Measurements from ENCODE around the gene TNFRSF13B.
"Not testable (repeated sequence)": the region's sequence is repeated elsewhere in the genome, so short reads cannot be mapped to it uniquely, and the experiment has no call there.

TNFRSF13B gene

GRCh38 chr17:16903070-16903469 lies 68.8 kb downstream of the TNFRSF13B start:
- DNase-seq: not testable (repeated sequence)

GRCh38 chr17:16900288-16900882 lies 71.5 kb downstream of the TNFRSF13B start:
- DNase-seq: no peak

- DNase-seq: not testable (repeated sequence)
These were observed 74.6 kb downstream of the TNFRSF13B start for GRCh38 chr17:16897211-16897896.

- not testable (repeated sequence) for DNase-seq
These were observed 75.7 kb downstream of the TNFRSF13B start for GRCh38 chr17:16896235-16896634.

- DNase-seq: not testable (repeated sequence)
These were observed 78.4 kb downstream of the TNFRSF13B start for GRCh38 chr17:16893527-16893926.

GRCh38 chr17:16892876-16893454 lies 79.0 kb downstream of the TNFRSF13B start:
- not testable (repeated sequence) for DNase-seq

- no peak for DNase-seq
These were observed 82.8 kb downstream of the TNFRSF13B start for GRCh38 chr17:16889088-16889465.
